ENCODE results near the gene KREMEN1. TPM values are rescaled to one million over a fixed set of nuclear protein-coding genes. Genes with fewer than 3 reads are reported as not detected.

KREMEN1 gene
- total and polyA plus RNA-seq, 9 of the 15 experiments (the other 6 are each of a cell fraction or from before 2014, with no cell fraction given): 0.69 to 11.5 (median 4.3) TPM

DNA sequence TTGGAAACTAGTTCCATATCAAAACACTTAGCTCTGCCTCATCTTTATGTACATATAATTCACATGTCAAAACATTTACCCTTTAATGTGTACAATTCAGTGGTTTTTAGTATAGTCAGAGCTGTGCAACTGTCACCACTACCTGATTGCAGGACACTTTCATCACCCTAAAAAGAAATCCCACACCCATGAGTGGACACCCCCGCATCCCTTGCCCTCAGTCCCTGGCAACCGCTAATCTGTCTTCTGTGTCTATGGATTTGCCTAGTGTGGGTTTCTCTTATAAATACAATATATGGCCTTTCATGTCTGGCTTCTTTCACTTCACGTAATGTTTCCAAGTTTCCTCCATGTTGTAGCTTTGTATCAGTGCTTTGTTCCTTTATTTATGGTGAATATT, 124.3 kb downstream of the KREMEN1 start (continued):
- TF ChIP-seq, protein P1, sequence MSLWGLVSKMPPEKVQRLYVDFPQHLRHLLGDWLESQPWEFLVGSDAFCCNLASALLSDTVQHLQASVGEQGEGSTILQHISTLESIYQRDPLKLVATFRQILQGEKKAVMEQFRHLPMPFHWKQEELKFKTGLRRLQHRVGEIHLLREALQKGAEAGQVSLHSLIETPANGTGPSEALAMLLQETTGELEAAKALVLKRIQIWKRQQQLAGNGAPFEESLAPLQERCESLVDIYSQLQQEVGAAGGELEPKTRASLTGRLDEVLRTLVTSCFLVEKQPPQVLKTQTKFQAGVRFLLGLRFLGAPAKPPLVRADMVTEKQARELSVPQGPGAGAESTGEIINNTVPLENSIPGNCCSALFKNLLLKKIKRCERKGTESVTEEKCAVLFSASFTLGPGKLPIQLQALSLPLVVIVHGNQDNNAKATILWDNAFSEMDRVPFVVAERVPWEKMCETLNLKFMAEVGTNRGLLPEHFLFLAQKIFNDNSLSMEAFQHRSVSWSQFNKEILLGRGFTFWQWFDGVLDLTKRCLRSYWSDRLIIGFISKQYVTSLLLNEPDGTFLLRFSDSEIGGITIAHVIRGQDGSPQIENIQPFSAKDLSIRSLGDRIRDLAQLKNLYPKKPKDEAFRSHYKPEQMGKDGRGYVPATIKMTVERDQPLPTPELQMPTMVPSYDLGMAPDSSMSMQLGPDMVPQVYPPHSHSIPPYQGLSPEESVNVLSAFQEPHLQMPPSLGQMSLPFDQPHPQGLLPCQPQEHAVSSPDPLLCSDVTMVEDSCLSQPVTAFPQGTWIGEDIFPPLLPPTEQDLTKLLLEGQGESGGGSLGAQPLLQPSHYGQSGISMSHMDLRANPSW (CRISPR knock-in tag; IDR thresholded peaks at IDR 0.05): no peak
- TF ChIP-seq ELK3 (CRISPR knock-in tag; IDR thresholded peaks at IDR 0.05) (no peak), BHLHE40 (IDR thresholded peaks at IDR 0.05; ENCODE audit: low read length) (no peak), ZNF449 (CRISPR knock-in tag; IDR thresholded peaks at IDR 0.05) (no peak), ZFP1 (CRISPR knock-in tag; IDR thresholded peaks at IDR 0.05) (no peak), ELF2 (CRISPR knock-in tag; IDR thresholded peaks at IDR 0.05) (no peak), ZNF282 (CRISPR knock-in tag; IDR thresholded peaks at IDR 0.05) (no peak), EZH2 (IDR thresholded peaks at IDR 0.05; ENCODE audit: borderline replicate concordance, low read depth, low read length) (no peak), SIRT6 (IDR thresholded peaks at IDR 0.05; ENCODE audit: low read depth, low read length) (no peak), NFXL1 (CRISPR knock-in tag; IDR thresholded peaks at IDR 0.05) (no peak), PURB (CRISPR knock-in tag; IDR thresholded peaks at IDR 0.05; ENCODE audit: low read depth) (no peak), IFI16 (CRISPR knock-in tag; IDR thresholded peaks at IDR 0.05) (no peak), TEAD4 (IDR thresholded peaks at IDR 0.05; ENCODE audit: low read length) (peak; percentile 12; the same call in 1 of the 2 replicates), TEAD4 (CRISPR knock-in tag; IDR thresholded peaks at IDR 0.05; ENCODE audit: borderline replicate concordance) (no peak), IRF9 (tag; IDR thresholded peaks at IDR 0.05) (no peak; the same call in 1 of the 2 replicates), RUNX1 (IDR thresholded peaks at IDR 0.05; ENCODE audit: low read depth) (no peak), KLF10 (CRISPR knock-in tag; IDR thresholded peaks at IDR 0.05) (no peak), VEZF1 (CRISPR knock-in tag; IDR thresholded peaks at IDR 0.05) (peak; percentile 47; the same call in 1 of the 2 replicates), ZNF668 (CRISPR knock-in tag; IDR thresholded peaks at IDR 0.05) (no peak), EP300 (IDR thresholded peaks at IDR 0.05; ENCODE audit: low read length) (peak; percentile 93), TCFL5 (CRISPR knock-in tag; conservative IDR thresholded peaks at IDR 0.05) (no peak), CHCHD3 (CRISPR knock-in tag; IDR thresholded peaks at IDR 0.05) (no peak), SMARCA5 (IDR thresholded peaks at IDR 0.05) (no peak), HOXB6 (CRISPR knock-in tag; IDR thresholded peaks at IDR 0.05; ENCODE audit: borderline replicate concordance) (no peak), ZNF311 (CRISPR knock-in tag; IDR thresholded peaks at IDR 0.05) (no peak)
